Retinal pigment epithelial cell (primary cell): Measurements from ENCODE around the gene ZNF778.

Experiments used
- DNase-seq: peaks from one replicate; pipeline ENCODE4 v3.0.0-alpha.2; 2010; ENCODE audit warnings: low read depth
- H3K4me3 ChIP-seq: 2 replicates; pipeline ENCODE4 v1.5.1; 2011; ENCODE audit warnings: mild to moderate bottlenecking, low read length, control low read depth, moderate library complexity
- TF ChIP-seq, protein P1 (sequence below): conservative IDR thresholded peaks from 2 replicates; pipeline ENCODE4 v1.5.1; 2011; ENCODE audit warnings: low read depth, low read length, control low read depth, inconsistent platforms

Gene ZNF778

GRCh38 chr16:89268585-89268984 lies 51.1 kb downstream of the ZNF778 start:
- TF ChIP-seq, protein P1, sequence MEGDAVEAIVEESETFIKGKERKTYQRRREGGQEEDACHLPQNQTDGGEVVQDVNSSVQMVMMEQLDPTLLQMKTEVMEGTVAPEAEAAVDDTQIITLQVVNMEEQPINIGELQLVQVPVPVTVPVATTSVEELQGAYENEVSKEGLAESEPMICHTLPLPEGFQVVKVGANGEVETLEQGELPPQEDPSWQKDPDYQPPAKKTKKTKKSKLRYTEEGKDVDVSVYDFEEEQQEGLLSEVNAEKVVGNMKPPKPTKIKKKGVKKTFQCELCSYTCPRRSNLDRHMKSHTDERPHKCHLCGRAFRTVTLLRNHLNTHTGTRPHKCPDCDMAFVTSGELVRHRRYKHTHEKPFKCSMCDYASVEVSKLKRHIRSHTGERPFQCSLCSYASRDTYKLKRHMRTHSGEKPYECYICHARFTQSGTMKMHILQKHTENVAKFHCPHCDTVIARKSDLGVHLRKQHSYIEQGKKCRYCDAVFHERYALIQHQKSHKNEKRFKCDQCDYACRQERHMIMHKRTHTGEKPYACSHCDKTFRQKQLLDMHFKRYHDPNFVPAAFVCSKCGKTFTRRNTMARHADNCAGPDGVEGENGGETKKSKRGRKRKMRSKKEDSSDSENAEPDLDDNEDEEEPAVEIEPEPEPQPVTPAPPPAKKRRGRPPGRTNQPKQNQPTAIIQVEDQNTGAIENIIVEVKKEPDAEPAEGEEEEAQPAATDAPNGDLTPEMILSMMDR: no peak
- no peak for DNase-seq

GRCh38 chr16:89268987-89269735 lies 51.7 kb downstream of the ZNF778 start:
- TF ChIP-seq, protein P1: no peak
- H3K4me3 ChIP-seq: no peak overlapping the region

More at GRCh38 chr16:89268585-89268984, 51.1 kb downstream of the ZNF778 start:
- H3K4me3 ChIP-seq: no peak overlapping the region

DNA sequence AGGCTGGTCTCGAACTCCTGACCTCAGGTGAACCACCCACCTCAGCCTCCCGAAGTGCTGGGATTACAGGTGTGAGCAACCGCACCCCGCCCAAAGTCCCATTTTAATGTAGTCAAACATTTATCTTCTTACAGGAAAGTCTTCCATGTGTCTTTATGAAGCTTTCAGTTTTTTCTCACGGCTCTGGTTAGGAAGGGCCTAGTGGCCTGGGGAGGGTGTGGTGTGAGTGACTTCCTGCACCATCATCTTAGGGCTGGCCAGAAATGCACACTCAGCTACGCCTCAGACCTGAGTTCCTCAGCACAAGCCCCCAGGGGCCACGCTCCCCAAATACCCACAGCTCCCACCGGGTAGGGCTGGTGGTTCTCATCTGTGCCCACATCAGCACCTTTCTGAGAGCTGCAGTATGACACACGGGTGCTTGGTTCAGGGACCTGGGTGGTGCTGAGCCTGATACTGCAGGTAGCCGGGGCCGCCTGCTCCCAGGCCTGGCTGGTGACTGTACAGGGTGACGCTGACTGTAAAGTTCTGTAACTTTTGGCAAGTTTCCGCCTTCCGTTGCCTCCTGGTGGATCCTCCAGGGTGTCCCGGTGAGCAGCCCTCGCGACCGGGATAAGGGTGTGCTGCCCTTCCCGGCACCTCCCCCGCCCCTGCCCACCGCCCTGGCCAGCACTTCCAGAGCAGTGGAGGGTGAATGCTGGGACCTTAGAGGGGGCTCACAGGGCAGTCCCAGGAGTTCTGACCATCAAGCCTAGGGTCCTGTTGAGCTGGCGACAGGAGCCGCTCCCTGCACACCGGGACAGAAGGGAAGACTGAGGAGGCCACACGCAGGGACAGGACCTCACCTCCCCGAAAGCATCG lies 52.5 kb downstream of the ZNF778 start:
- no peak for DNase-seq
- TF ChIP-seq, protein P1: no peak
- no peak overlapping the region for H3K4me3 ChIP-seq

More at GRCh38 chr16:89268987-89269735, 51.7 kb downstream of the ZNF778 start:
- DNase-seq: no peak

- no peak for DNase-seq
- no peak overlapping the region for H3K4me3 ChIP-seq
- TF ChIP-seq, protein P1: no peak
Observed at GRCh38 chr16:89270666-89271345, 53.3 kb downstream of the ZNF778 start.

- TF ChIP-seq, protein P1: no peak
- no peak for DNase-seq
- H3K4me3 ChIP-seq: no peak overlapping the region
Observed at GRCh38 chr16:89272631-89273030, 55.1 kb downstream of the ZNF778 start.

- no peak overlapping the region for H3K4me3 ChIP-seq
- no peak for DNase-seq
- TF ChIP-seq, protein P1: no peak
Observed at GRCh38 chr16:89273741-89274472, 56.4 kb downstream of the ZNF778 start.
